HepG2 (cell line): ENCODE results near the gene METTL22. TPM values are rescaled to one million over a fixed set of nuclear protein-coding genes. Genes with fewer than 3 reads are reported as not detected.

Experiments
- CREBL2 ChIP-seq: sonication (generic); formaldehyde crosslinking; IDR thresholded peaks from 2 replicates; pipeline ENCODE4 v1.8.1; 2023; ENCODE audit warnings: missing genetic modification reagents, mild to moderate bottlenecking, borderline replicate concordance
- ESRRA ChIP-seq: sonication (generic); formaldehyde crosslinking; IDR thresholded peaks from 2 replicates; pipeline ENCODE4 v1.5.1; 2020; ENCODE audit warnings: mild to moderate bottlenecking, low read depth, missing genetic modification reagents
- FOXJ3 ChIP-seq: sonication (generic); formaldehyde crosslinking; IDR thresholded peaks from 2 replicates; pipeline ENCODE4 v1.4.0; 2020; ENCODE audit warnings: missing genetic modification reagents, mild to moderate bottlenecking, borderline replicate concordance
- HIVEP1 ChIP-seq: sonication (generic); formaldehyde crosslinking; IDR thresholded peaks from 2 replicates; pipeline ENCODE4 v1.4.0; 2020; ENCODE audit warnings: mild to moderate bottlenecking, missing genetic modification reagents
- HOXA7 ChIP-seq: sonication (generic); formaldehyde crosslinking; IDR thresholded peaks from 2 replicates; pipeline ENCODE4 v1.8.1; 2022; ENCODE audit warnings: mild to moderate bottlenecking, missing genetic modification reagents, moderate library complexity
- KLF6 ChIP-seq: IDR thresholded peaks from 2 replicates; pipeline ENCODE4 v1.8.0; 2016; ENCODE audit warnings: missing biosample characterization, missing genetic modification reagents
- KMT2B ChIP-seq: IDR thresholded peaks from 2 replicates; pipeline ENCODE4 v1.6.1; 2016; ENCODE audit warnings: missing genetic modification reagents, missing compliant biosample characterization
- LBX2 ChIP-seq: sonication (generic); formaldehyde crosslinking; IDR thresholded peaks from 2 replicates; pipeline ENCODE4 v1.5.0; 2020; ENCODE audit warnings: missing genetic modification reagents, mild to moderate bottlenecking, borderline replicate concordance
- LRRFIP1 ChIP-seq: sonication (generic); formaldehyde crosslinking; conservative IDR thresholded peaks from 2 replicates; pipeline ENCODE4 v1.4.0; 2020; ENCODE audit warnings: missing genetic modification reagents
- MNT ChIP-seq: fragments of 450-650 bp; IDR thresholded peaks from 2 replicates; pipeline ENCODE4 v1.6.1; 2016
- NFATC3 ChIP-seq: sonication (generic); formaldehyde crosslinking; IDR thresholded peaks from 2 replicates; pipeline ENCODE4 v1.5.1; 2020; ENCODE audit warnings: mild to moderate bottlenecking, missing genetic modification reagents
- RBFOX2 ChIP-seq: fragments of 200-400 bp; formaldehyde crosslinking; IDR thresholded peaks from 2 replicates; pipeline ENCODE4 v1.6.1; 2017; ENCODE audit warnings: low read depth, mild to moderate bottlenecking, low read length
- REXO4 ChIP-seq: sonication (generic); formaldehyde crosslinking; IDR thresholded peaks from 2 replicates; pipeline ENCODE4 v1.8.0; 2022; ENCODE audit warnings: missing genetic modification reagents, mild to moderate bottlenecking, borderline replicate concordance
- RFX1 ChIP-seq: fragments of 450-650 bp; IDR thresholded peaks from 2 replicates; pipeline ENCODE4 v1.6.1; 2017
- THAP8 ChIP-seq: sonication (generic); formaldehyde crosslinking; IDR thresholded peaks from 2 replicates; pipeline ENCODE4 v1.5.1; 2020; ENCODE audit warnings: missing genetic modification reagents, mild to moderate bottlenecking, borderline replicate concordance
- TOE1 ChIP-seq: sonication (generic); formaldehyde crosslinking; IDR thresholded peaks from 2 replicates; pipeline ENCODE4 v1.4.0; 2020; ENCODE audit warnings: mild to moderate bottlenecking, missing genetic modification reagents
- ZNF101 ChIP-seq: sonication (generic); formaldehyde crosslinking; IDR thresholded peaks from 2 replicates; pipeline ENCODE4 v1.4.0; 2020; ENCODE audit warnings: mild to moderate bottlenecking, low read depth, missing genetic modification reagents, borderline replicate concordance
- ZNF224 ChIP-seq: sonication (generic); formaldehyde crosslinking; IDR thresholded peaks from 2 replicates; pipeline ENCODE4 v1.5.0; 2020; ENCODE audit warnings: mild to moderate bottlenecking, missing genetic modification reagents
- ZNF276 ChIP-seq: sonication (generic); formaldehyde crosslinking; IDR thresholded peaks from 2 replicates; pipeline ENCODE4 v1.4.0; 2020; ENCODE audit warnings: mild to moderate bottlenecking, low read depth, missing genetic modification reagents
- ZNF432 ChIP-seq: sonication (generic); formaldehyde crosslinking; IDR thresholded peaks from 2 replicates; pipeline ENCODE4 v1.5.0; 2020; ENCODE audit warnings: missing genetic modification reagents, mild to moderate bottlenecking, borderline replicate concordance
- ZNF597 ChIP-seq: sonication (generic); formaldehyde crosslinking; IDR thresholded peaks from 2 replicates; pipeline ENCODE4 v1.5.0; 2020; ENCODE audit warnings: missing genetic modification reagents
- ZZZ3 ChIP-seq: sonication (generic); formaldehyde crosslinking; IDR thresholded peaks from 2 replicates; pipeline ENCODE4 v1.4.0; 2020; ENCODE audit warnings: missing genetic modification reagents, mild to moderate bottlenecking, borderline replicate concordance
- polyA plus RNA-seq, 8 experiments: library from polyadenylated mRNA; depleted of rRNA in 3 of 8; stranded (reverse) in 7 of 8; unstranded in 1 of 8; fragments of >200 nt; fragmentation: Illumina TruSeq in 4 of 8; extraction: Trizol in 4 of 8; gene quantifications; 2 replicates each; pipeline versions ENCODE4 v1.2.1 to v1.2.3, GENCODE V29; 2011 to 2016; ENCODE audit warnings: low read depth in 4 of 8, missing spikeins in 1 of 8, mixed read lengths in 1 of 8; ENCODE audit not compliant: insufficient read depth in 1 of 8
- total RNA-seq, 5 experiments: library from RNA; depleted of rRNA; stranded (reverse); fragments of >200 nt; fragmentation: Illumina TruSeq; extraction: Trizol; gene quantifications; 2 replicates each; pipeline ENCODE4 v1.2.3, GENCODE V29; 2016; ENCODE audit warnings: low read depth in 1 of 5

METTL22 gene
- total and polyA plus RNA-seq, 2 of the 13 experiments (the other 11 are each of a cell fraction or from before 2014, with no cell fraction given): 36.2 to 94.8 TPM

- TF ChIP-seq ZNF101 (CRISPR knock-in tag): no peak
- peak; percentile 42; the same call in 1 of the 2 replicates for TF ChIP-seq ZNF597 (CRISPR knock-in tag)
- TF ChIP-seq LBX2 (CRISPR knock-in tag): no peak
- no peak for TF ChIP-seq LRRFIP1 (CRISPR knock-in tag)
- TF ChIP-seq HOXA7: no peak
- TF ChIP-seq ESRRA: no peak; the same call in 1 of the 2 replicates
- TF ChIP-seq TOE1: 0 out of 2 replicates have a peak, but pooled peaks have one; percentile 47
- no peak for TF ChIP-seq KLF6 (CRISPR knock-in tag)
- no peak for TF ChIP-seq MNT
- TF ChIP-seq HIVEP1 (CRISPR knock-in tag): peak; percentile 89
- no peak for TF ChIP-seq NFATC3 (CRISPR knock-in tag)
- TF ChIP-seq KMT2B: peak; percentile 43; the same call in 1 of the 2 replicates
- TF ChIP-seq RBFOX2: peak; percentile 95
- no peak for TF ChIP-seq THAP8 (CRISPR knock-in tag)
- TF ChIP-seq ZNF276: no peak
- TF ChIP-seq ZNF224 (CRISPR knock-in tag): no peak
- TF ChIP-seq CREBL2 (CRISPR knock-in tag): no peak
- TF ChIP-seq REXO4: no peak
- no peak for TF ChIP-seq ZZZ3 (CRISPR knock-in tag)
- TF ChIP-seq ZNF432 (CRISPR knock-in tag): no peak
- no peak for TF ChIP-seq FOXJ3
- no peak for TF ChIP-seq RFX1
These were observed 53.0 kb downstream of the METTL22 start, which contains the start of gene ABAT (continued) for GRCh38 chr16:8674413-8675022.
